Osteoblast (primary cell): ENCODE data around the gene RBP7. TPM values are rescaled to one million over a fixed set of nuclear protein-coding genes. Genes with fewer than 3 reads are reported as not detected.

ENCODE experiments used
- DNase-seq: peaks from one replicate; pipeline ENCODE4 v3.0.0; 2011; ENCODE audit warnings: low spot score, mixed read lengths; ENCODE audit not compliant: insufficient read length; ENCODE audit errors: missing footprints
- H2AFZ ChIP-seq: 2 replicates; pipeline ENCODE4 v1.6.0; 2011; ENCODE audit warnings: mild to moderate bottlenecking, low read length
- H3K27ac ChIP-seq: 2 replicates; pipeline ENCODE4 v1.5.1; 2011; ENCODE audit warnings: mild to moderate bottlenecking, low read depth, low read length, moderate library complexity
- H3K27me3 ChIP-seq: 2 replicates; pipeline ENCODE4 v1.6.0; 2012; ENCODE audit warnings: mild to moderate bottlenecking, control low read depth, inconsistent platforms, low read length, moderate library complexity; ENCODE audit not compliant: insufficient read depth
- H3K36me3 ChIP-seq: 2 replicates; pipeline ENCODE4 v1.5.1; 2011; ENCODE audit warnings: mild to moderate bottlenecking, low read length, control low read depth, moderate library complexity; ENCODE audit not compliant: insufficient read depth
- H3K4me1 ChIP-seq: 2 replicates; pipeline ENCODE4 v1.5.1; 2011; ENCODE audit warnings: mild to moderate bottlenecking, low read length, control low read depth, moderate library complexity; ENCODE audit not compliant: insufficient read depth
- H3K4me2 ChIP-seq: 2 replicates; pipeline ENCODE4 v1.6.0; 2011; ENCODE audit warnings: mild to moderate bottlenecking, low read length; ENCODE audit not compliant: insufficient read depth
- H3K4me3 ChIP-seq: fragments of 200-600 bp; sonication (generic); 3 replicates; pipeline ENCODE4 v1.5.1; 2012; ENCODE audit warnings: mild to moderate bottlenecking, low read length, inconsistent platforms; ENCODE audit not compliant: insufficient read depth
- H3K79me2 ChIP-seq: 2 replicates; pipeline ENCODE4 v1.6.0; 2012; ENCODE audit warnings: mild to moderate bottlenecking, low read length, control low read depth, inconsistent platforms; ENCODE audit not compliant: insufficient read depth
- H3K9me3 ChIP-seq: 2 replicates; pipeline ENCODE4 v1.5.1; 2011; ENCODE audit warnings: low read depth, low read length, control low read depth
- H4K20me1 ChIP-seq: 2 replicates; pipeline ENCODE4 v1.6.0; 2012; ENCODE audit warnings: mild to moderate bottlenecking, low read length, control low read depth; ENCODE audit not compliant: insufficient read depth
- total RNA-seq: library from RNA; depleted of rRNA; stranded (reverse); fragments of >200 nt; gene quantifications from 2 replicates; pipeline ENCODE4 v1.2.3, GENCODE V29; 2012
- TF ChIP-seq, protein P1 (sequence below): IDR thresholded peaks from 2 replicates; pipeline ENCODE4 v1.5.1; 2011; ENCODE audit warnings: mild to moderate bottlenecking, low read depth, low read length, moderate library complexity; ENCODE audit errors: extremely low read depth

Gene RBP7
- total RNA-seq, 1 donor: not detected

DNA sequence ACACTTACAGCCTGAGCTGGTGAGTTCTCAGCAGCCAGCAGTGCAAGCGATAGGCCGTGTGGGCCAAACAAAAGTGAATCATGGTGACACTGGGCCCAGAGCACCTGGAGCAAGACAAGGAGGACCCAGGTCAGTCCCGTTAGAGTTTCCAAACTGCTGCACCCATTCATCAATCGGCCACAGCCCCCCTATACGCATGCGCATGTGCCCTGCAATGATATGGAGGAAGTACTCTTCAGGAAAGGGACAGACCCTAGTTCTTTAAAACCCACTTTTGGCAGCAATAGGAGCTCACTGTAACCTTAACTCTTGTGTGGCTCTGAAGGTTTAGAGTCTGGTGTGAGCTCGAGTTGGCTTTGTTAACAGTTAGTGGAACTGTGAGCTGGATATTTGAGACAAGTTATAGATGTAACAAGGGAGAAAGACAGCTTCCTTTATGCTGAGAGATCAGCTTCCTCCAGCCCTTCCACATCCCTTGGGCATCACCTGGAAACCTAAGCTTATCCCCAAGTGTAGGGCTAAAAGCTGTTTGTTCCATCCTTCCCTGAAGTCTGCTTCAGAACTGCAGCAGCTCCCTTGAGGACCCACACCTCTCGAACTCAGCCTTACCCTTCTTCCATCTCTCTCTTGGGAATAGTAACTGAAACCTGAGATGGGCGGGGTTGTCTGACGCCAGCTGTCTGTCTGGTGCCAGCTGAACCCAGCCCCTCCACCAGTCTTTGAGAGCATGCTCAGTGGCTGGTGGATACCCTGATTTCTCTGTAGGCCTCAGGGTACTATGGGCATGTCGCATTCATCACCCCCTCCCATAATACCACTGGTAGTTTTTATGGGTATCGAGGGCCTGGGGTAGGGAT is 36.1 kb upstream of the RBP7 start:
- no peak overlapping the region for H3K4me3 ChIP-seq
- H3K4me1 ChIP-seq: no peaks in the 10 kb centered on the region
- DNase-seq: no peak
- H3K4me2 ChIP-seq: no peak overlapping the region
- H3K27me3 ChIP-seq: no peaks in the 10 kb centered on the region
- H3K79me2 ChIP-seq: no peaks in the 10 kb centered on the region
- H4K20me1 ChIP-seq: no peaks in the 10 kb centered on the region
- no peak overlapping the region for H2AFZ ChIP-seq
- no peaks in the 10 kb centered on the region for H3K36me3 ChIP-seq
- no peaks in the 10 kb centered on the region for H3K9me3 ChIP-seq
- TF ChIP-seq, protein P1, sequence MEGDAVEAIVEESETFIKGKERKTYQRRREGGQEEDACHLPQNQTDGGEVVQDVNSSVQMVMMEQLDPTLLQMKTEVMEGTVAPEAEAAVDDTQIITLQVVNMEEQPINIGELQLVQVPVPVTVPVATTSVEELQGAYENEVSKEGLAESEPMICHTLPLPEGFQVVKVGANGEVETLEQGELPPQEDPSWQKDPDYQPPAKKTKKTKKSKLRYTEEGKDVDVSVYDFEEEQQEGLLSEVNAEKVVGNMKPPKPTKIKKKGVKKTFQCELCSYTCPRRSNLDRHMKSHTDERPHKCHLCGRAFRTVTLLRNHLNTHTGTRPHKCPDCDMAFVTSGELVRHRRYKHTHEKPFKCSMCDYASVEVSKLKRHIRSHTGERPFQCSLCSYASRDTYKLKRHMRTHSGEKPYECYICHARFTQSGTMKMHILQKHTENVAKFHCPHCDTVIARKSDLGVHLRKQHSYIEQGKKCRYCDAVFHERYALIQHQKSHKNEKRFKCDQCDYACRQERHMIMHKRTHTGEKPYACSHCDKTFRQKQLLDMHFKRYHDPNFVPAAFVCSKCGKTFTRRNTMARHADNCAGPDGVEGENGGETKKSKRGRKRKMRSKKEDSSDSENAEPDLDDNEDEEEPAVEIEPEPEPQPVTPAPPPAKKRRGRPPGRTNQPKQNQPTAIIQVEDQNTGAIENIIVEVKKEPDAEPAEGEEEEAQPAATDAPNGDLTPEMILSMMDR: no peak
- H3K27ac ChIP-seq: no peak overlapping the region

DNA sequence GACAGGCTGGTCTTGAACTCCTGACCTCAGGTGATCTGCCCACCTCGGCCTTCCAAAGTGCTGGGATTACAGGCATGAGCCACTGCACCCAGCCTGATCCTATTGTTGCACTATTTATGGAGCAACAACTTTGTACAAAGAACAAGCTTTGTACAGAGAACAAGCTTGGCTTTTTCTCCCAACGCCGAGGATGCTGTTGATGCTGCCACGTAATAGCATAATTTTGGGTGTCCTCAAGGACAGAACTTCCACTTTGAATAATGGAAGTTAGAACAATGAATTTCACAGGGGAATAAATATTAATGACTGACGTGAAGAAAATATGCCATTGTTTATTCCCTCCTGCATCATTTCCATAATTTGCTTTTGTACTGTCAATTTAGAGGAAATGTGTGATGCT is 12.8 kb upstream of the RBP7 start:
- H4K20me1 ChIP-seq: no peaks in the 10 kb centered on the region
- H3K27me3 ChIP-seq: no peaks in the 10 kb centered on the region
- no peak overlapping the region for H3K4me3 ChIP-seq
- no peak for DNase-seq
- H2AFZ ChIP-seq: no peak overlapping the region
- H3K9me3 ChIP-seq: no peaks in the 10 kb centered on the region
- H3K4me2 ChIP-seq: no peak overlapping the region
- TF ChIP-seq, protein P1: no peak
- peaks cover 18% of the 10 kb centered on the region for H3K36me3 ChIP-seq
- no peak overlapping the region for H3K27ac ChIP-seq
- no peaks in the 10 kb centered on the region for H3K4me1 ChIP-seq
- H3K79me2 ChIP-seq: no peaks in the 10 kb centered on the region

DNA sequence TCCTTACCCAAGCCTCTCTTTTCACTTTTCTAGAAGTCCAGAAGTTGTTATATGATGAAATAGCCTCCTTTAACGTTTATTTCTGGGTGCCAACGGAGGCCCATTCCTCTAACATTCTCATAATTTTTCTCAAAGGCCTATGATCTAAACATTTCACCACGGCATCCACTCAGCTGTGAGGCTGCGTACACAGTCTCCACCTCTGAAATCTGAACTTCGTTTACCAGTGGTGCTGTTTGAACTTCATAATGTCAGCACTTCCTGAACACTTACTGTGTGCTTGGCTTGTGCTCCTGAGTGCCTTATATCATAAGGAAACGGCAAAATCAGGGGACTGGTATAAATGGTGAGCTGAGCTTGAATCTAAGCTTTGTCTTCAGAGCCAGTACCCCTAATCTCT is 12.0 kb upstream of the RBP7 start:
- peaks cover 18% of the 10 kb centered on the region for H3K36me3 ChIP-seq
- no peak overlapping the region for H3K27ac ChIP-seq
- no peaks in the 10 kb centered on the region for H3K4me1 ChIP-seq
- H3K9me3 ChIP-seq: no peaks in the 10 kb centered on the region
- H3K79me2 ChIP-seq: no peaks in the 10 kb centered on the region
- no peaks in the 10 kb centered on the region for H3K27me3 ChIP-seq
- H2AFZ ChIP-seq: no peak overlapping the region
- no peaks in the 10 kb centered on the region for H4K20me1 ChIP-seq
- no peak overlapping the region for H3K4me3 ChIP-seq
- TF ChIP-seq, protein P1: no peak
- DNase-seq: no peak
- no peak overlapping the region for H3K4me2 ChIP-seq

DNA sequence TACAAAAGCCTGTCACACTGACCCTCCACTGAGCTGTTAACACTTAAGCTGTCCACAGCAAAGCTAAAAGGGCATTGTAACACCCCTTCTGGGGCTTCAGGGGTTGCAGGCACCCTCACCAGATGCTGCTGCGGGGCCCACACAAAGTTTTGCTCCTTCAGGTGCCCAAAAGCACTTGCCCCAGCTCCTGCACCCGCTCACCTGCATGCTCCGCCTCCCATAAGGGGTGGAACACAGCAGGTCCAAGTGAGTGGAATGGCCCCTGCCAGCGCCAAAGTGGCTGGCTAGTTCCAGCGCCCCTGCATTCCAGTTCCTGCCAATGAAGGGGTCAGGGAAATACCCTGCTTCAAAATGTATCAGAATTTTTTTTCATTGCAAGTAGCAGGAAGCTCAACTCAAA is 7.3 kb upstream of the RBP7 start:
- H4K20me1 ChIP-seq: no peaks in the 10 kb centered on the region
- no peak overlapping the region for H3K27ac ChIP-seq
- H3K36me3 ChIP-seq: no peaks in the 10 kb centered on the region
- no peaks in the 10 kb centered on the region for H3K79me2 ChIP-seq
- no peaks in the 10 kb centered on the region for H3K4me1 ChIP-seq
- no peak overlapping the region for H3K4me3 ChIP-seq
- no peak overlapping the region for H2AFZ ChIP-seq
- TF ChIP-seq, protein P1: no peak
- H3K27me3 ChIP-seq: no peaks in the 10 kb centered on the region
- no peaks in the 10 kb centered on the region for H3K9me3 ChIP-seq
- no peak overlapping the region for H3K4me2 ChIP-seq
- DNase-seq: no peak
